Activated gamma-delta T cell treated with Interleukin-2 at 50 U/mL for 16 hours (primary cell): ENCODE data around the gene NISCH.
A peak's percentile ranks its signal among the peaks of the same experiment; 100 is the strongest.

Experiments used
- DNase-seq: peaks from one replicate; pipeline ENCODE4 v3.0.0-alpha.2; 2020

NISCH gene

DNA sequence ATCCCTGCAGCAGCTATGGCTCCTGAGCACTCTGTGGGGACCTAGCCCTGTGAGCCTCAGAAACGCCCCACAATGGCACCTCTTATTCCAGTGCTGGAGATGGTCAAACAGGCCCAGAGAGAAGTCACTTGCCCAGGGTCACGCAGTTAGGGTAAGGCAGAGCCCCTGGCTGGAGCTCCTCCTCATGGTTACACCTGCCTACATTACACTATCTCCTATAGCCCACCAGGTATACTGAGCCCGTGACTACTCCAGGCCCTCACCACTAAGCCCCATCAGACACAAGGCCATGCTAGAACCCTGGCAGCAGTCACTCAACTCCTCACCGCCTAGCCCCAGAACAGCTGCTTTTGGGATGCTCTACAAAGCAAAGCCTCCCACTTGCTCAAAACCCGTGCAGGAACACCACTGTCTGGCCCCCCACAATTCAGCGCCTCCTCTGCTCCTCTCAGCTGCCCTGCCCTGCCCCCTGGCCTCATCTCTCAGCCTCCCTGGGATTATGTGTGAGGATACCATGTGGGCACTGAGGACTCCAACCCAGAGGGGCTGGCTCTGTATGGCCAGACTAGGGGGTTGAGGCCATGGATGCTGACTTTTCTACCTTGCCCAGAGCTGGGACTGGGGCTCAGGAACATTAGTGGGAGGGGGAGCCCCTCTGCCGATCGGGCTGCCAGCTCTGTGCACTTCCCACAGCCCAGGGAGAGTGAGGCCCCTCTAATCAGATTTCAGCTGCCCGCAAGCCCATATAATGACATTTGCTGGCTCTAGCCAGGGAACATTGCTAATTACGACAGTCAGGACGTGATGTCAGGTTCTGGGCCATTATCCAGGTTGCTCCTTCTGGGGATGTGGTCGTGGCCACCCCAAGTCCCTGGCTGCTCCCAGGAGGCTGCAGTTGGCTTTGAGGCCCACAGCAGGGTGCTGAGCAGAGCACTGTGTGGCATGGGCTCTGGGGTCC lies 74.3 kb downstream of the NISCH start:
- DNase-seq = no peak

GRCh38 chr3:52530918-52531826 lies 75.8 kb downstream of the NISCH start:
- DNase-seq = no peak

DNA sequence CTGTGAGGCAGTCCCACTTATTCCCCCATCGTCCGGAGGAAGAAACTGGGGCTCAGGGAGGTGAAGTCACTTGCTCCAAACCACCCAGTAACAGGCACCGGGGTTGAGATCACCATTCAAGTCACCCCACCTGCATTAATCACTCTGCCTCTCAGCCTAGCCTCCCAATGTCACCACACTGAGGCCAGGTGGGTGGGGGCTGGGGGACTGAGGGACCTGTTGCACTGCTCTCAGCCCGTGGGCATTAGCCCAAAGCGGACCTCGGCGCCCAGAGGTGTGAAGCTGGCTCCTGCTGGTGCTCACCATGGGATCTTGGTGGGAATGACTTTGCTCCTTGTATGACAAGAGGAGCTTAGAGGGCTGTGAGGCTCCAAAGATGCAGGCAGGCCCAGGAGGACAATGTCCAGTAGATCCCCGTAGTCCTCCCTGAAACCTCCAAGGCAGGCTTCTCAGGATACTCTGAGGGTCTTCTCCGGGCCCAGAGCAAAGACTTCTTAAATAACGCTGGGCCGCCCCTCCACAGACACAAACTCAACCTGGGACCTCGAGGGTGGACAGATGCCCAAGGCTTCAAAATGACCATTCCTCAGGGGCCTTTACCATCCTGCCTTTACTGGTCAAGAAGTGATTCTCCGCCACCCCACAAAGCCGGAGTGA lies 76.6 kb downstream of the NISCH start:
- no peak for DNase-seq

DNA sequence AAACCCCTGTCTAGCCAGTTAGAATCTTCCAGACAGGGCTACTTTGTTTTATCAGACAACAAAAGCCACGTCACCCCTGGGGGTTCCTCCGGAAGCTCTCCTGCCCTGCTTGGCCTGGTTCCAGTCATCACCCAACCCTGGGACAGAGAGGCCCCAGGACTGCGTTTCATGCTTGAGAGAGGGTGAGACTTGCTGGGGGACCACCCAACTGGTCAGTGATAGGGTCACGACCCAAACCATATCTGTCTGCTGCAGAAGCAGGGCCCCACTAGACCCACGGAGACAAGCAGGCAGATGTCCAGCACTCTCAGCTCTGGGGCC lies 77.1 kb downstream of the NISCH start:
- DNase-seq = peak; percentile 48

DNA sequence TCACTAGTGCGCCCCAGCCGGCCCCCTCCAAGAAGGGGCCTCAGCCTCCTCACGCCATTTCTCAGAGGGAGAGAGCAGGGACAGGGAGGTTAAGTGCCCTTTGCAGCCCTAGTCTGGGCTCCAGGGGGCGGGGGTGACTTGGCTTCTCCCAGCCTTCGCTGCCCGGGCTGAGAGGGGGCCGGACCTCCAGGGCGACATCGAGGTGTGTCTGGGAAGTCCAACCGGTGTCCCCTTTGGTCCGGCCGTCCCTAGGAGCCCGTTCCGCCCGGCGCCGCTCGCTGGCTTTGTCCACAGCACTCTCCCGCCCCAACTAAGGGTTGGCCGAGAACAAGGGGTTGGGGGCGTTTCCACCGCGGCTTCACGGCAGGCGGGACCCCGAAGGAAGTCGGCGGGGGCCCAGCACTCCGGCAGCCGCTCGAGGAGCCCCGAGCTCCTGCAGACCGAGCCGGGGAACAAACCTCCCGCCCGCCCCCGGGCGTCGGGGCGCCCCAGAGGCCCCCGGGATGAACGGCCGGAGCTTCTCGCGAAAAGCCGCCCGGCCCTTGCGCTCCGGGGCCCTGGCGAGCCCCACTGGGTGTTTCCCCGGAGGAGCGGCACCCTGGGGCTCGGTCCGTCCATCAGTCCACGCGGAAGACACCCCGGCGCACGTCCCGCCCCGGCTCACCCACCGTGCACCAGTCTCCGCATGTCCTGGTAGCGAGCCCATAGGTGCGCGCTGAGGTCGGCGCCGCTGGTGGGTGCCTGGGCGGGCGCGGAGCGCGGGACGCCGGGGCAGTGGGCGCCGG lies 77.6 kb downstream of the NISCH start:
- no peak for DNase-seq

DNA sequence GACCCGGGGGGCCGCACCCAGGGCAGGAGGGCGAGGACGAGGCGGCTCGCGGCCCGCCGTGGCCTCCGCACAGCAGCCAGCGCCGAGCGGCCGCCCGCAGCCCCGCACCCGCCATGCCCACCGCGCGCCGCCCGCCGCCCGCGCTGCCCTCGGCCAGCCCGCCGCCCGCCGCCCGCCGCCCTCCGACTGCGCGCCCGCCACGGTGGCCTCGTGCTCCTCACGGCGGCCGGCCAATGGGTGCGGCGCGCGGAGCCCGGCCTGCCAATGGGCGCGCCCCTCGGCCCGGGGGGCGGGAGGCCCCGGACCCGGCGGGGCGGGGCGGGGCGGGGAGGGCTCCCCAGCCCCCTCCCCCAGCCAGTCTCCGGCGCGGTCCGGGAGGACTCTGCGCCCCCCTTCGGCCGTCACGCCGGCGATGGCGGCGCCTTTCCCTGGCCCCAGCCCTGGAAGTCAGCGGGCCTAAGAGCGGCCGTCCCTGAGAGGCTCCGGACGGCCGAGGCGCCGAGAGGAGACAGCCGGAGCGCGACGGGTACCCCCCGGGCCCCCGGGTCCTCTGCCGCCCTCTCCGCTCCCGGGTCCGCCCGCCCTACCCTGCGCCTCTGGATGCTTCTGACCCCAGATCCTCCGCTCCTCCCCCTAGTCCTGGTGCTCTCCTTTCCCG lies 78.3 kb downstream of the NISCH start, which contains the start of gene NT5DC2:
TSS of gene NT5DC2 (minus strand) at position 235 of the 658 bp plus-strand sequence. CDS start at position 115, 120 bp downstream.
- DNase-seq = peak; percentile 58

DNA sequence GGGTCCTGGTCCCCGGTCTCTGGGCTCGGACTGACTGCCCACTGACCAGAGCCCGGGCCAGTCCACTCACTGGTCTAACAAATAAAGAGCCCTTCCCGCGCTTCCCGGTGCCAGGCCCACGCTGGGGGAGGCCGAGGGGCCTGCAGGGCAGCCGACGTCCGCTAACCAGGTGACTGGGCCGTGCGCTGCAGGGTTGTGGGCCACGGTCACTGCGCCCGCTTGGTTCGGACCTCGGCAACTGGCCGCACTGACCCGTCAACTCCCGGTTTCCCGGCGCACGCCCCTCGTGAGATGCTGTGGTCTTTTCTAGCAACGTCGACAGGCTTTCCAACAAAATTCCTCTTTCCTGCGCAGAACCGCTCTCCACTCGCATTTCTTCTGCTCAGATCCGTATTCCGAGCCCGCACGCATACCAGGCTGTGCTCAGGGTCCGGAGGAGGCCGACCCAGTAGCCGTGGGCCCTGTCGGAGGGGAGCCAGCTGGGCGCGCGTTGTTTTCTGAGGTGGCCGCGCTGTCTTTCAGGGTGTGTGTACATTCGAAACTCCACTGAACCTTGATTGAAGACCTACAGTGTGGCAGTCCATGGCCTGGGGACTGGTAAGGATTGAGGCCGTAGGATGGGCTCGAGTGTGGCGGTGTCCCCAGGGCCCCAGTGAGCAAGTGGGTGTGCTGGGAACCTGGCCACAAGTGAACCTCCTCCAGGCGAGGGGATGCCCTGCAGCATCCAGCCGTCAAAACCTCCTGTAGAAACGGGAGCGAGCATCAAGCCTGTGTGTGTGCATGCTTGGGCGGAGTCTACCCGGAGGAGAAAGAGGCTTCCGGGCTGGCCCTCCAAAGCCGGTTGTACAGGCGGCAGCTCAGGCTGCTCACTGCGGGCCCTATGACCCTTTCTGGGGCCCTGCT lies 79.1 kb downstream of the NISCH start:
- no peak for DNase-seq

DNA sequence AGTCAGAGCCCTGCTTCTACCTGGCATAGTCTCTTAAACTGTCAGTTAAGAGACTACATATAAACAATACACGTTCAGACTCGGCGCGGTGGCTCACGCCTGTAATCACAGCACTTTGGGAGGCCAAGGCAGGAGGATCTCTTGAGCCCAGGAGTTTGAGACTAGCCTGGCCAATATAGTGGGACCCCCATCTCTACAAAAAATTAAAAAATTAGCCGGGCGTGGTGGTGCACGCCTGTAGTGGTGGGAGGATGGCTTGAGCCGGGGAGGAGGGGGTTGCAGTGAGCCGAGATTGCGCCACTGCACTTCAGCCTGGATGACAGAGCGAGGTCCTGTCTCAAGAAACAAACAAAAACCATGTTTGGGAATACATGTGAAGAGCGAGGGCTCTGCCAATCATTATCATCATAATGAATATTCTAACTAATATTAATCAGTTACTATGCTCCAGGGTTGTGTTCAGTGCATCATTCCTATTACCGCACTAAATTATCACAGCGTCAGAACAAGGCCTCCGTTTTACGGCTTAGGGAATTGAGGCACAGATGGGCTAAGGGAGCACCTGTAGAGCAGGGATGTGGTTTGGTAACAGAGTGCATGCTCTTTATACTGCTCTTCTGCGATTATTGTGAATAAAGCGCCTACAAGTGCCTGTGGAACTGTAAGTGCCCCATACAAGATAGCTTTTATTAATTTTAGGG lies 80.2 kb downstream of the NISCH start:
- DNase-seq = no peak

GRCh38 chr3:52536112-52536368 lies 80.6 kb downstream of the NISCH start:
- no peak for DNase-seq

DNA sequence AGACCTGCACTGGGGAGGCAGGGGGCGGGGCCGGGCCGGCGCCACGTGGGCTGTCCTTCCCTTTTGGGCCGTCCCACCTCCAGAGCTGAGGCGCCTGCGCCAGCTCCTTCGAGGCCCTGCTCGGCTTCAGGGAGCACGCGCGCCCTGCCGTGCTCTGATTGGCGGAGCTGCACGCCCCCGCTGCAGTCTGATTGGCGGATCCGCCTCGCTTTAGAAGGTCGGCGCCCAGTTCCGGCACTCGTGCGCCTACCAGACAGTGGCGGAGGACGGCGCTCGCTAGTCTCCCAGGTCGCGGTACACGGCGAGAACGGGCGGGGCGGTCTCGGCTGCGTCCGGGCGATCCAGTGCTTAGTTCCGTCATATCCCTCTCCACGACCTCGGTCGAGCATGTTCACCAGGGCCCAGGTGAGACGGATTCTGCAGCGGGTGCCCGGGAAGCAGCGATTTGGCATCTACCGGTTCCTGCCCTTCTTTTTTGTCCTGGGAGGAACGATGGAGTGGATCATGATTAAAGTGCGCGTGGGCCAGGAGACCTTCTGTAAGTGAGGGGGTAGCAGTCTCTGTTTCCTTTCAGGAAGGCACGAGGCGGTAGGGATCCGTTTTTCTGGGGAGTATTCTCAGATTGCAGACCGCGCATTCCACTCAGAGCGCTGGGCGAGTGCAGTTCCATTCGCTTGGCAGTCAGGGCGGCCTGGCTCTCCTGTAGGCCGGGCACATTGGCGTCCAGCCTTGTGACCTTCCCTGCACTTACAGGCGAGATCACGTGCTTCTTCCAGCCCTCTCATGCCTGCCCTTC lies 81.2 kb downstream of the NISCH start, which contains the start of gene UQCC5:
TSS of gene UQCC5 (plus strand) at position 237 of the 796 bp plus-strand sequence. CDS start at position 388, 151 bp downstream.
- peak; percentile 95 for DNase-seq

GRCh38 chr3:52537165-52537620 lies 81.8 kb downstream of the NISCH start:
- DNase-seq = no peak

DNA sequence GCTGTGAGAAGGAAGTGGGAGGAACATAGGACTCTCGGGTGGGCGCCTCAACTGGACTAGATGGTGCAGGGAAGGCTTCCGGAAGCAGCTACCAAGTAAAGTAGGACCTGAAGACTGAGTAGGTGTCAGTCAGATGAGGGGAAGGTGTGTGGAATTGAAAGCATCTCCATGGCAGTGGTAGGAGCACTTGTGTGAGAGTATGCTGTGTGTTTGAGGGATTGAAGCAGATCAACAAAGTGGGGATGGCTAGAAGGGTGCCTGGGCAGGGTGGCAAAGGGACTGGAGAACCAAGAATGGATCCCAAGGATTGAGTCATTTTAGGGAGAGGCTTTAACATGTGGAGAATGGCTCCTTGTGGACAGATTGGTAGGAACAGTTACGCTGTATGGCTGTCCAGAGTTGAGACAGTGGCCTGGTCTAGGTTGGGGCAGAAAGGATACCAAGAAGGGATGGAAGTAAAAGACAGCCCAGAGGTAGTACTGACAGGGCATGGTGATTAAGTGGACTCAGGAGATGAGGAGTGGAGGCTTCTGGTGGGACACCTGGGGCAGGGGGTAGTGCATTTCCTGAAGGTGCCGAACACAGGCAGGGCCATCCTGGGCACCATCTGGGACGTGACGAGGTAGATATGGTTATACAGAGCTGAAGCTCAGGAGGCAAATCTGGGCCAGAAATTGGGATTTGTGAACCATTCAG lies 82.5 kb downstream of the NISCH start:
- no peak for DNase-seq

GRCh38 chr3:52539010-52539653 lies 83.7 kb downstream of the NISCH start:
- no peak for DNase-seq

- no peak for DNase-seq
Measured at GRCh38 chr3:52541050-52541449, 85.6 kb downstream of the NISCH start.
